IMR-90 (cell line): Measurements from ENCODE around the gene BIRC5. TPM values are rescaled to one million over a fixed set of nuclear protein-coding genes. Genes with fewer than 3 reads are reported as not detected.

Experiments used
- ATAC-seq: fragments of 200-7000 bp; cut with Tn5 transposase; 2 replicates; pipeline ENCODE4 v1.9.1; 2020; ENCODE audit warnings: low read depth, mild to moderate bottlenecking, moderate library complexity
- BruUV-seq: library from RNA; stranded (reverse); fragments of 400-500 nt; replicated peaks from 2 replicates; lab custom pipeline; 2021; lab: Mats Ljungman, UMichigan
- CTCF ChIA-PET: fragments of 300-600 bp; formaldehyde crosslinking; extraction: SDS; loops from one replicate; lab custom pipeline; 2021; ENCODE audit warnings: antibody characterized with exemption; lab: Yijun Ruan, JAX
- POLR2A ChIA-PET: fragments of 300-600 bp; sonication (Branson Sonifier 250); formaldehyde crosslinking; loops from one replicate; lab custom pipeline; 2022; ENCODE audit warnings: antibody characterized with exemption; ENCODE audit not compliant: unreplicated experiment; lab: Charles Lee
- DNase-seq: peaks from one replicate; pipeline ENCODE4 v3.0.0; 2013
- H2AFZ ChIP-seq: replicated peaks from 2 replicates; pipeline ENCODE3; 2013; ENCODE audit warnings: low read length, mild to moderate bottlenecking; ENCODE audit not compliant: poor library complexity
- H2AK5ac ChIP-seq: 2 replicates; pipeline ENCODE4 v1.6.1; 2013; ENCODE audit warnings: low read depth, low read length, inconsistent platforms
- H2AK9ac ChIP-seq: replicated peaks from 2 replicates; pipeline ENCODE3; 2013; ENCODE audit warnings: mild to moderate bottlenecking, low read depth, low read length, moderate library complexity; ENCODE audit not compliant: poor library complexity
- H2BK120ac ChIP-seq: 2 replicates; pipeline ENCODE4 v1.6.1; 2013; ENCODE audit warnings: low read depth, low read length, inconsistent platforms
- H2BK15ac ChIP-seq: 3 replicates; pipeline ENCODE4 v1.6.1; 2013; ENCODE audit warnings: low read depth, low read length, inconsistent platforms
- H2BK20ac ChIP-seq: 2 replicates; pipeline ENCODE4 v1.6.1; 2013; ENCODE audit warnings: low read depth, mild to moderate bottlenecking, inconsistent platforms, low read length, moderate library complexity
- H2BK5ac ChIP-seq: 2 replicates; pipeline ENCODE4 v1.6.1; 2013; ENCODE audit warnings: mild to moderate bottlenecking, low read depth, low read length, inconsistent platforms; ENCODE audit not compliant: poor library complexity, severe bottlenecking
- H3K14ac ChIP-seq: replicated peaks from 2 replicates; pipeline ENCODE4 v1.6.1; 2013; ENCODE audit warnings: low read depth, low read length, inconsistent platforms
- H3K18ac ChIP-seq: 2 replicates; pipeline ENCODE4 v1.6.1; 2013; ENCODE audit warnings: low read depth, low read length, control low read depth
- H3K23ac ChIP-seq: 2 replicates; pipeline ENCODE4 v1.6.1; 2013; ENCODE audit warnings: low read depth, low read length, inconsistent platforms
- H3K27ac ChIP-seq: 2 replicates; pipeline ENCODE4 v1.5.1; 2013; ENCODE audit warnings: mild to moderate bottlenecking, control low read depth, low read length; ENCODE audit not compliant: insufficient read depth
- H3K27me3 ChIP-seq: 2 replicates; pipeline ENCODE4 v1.6.1; 2013; ENCODE audit warnings: low read length; ENCODE audit not compliant: control insufficient read depth, insufficient read depth
- H3K36me3 ChIP-seq: 2 replicates; pipeline ENCODE4 v1.6.1; 2013; ENCODE audit warnings: low read length, mixed read lengths; ENCODE audit not compliant: control insufficient read depth, insufficient read depth
- H3K4ac ChIP-seq: 2 replicates; pipeline ENCODE4 v1.6.1; 2013; ENCODE audit warnings: low read depth, low read length, inconsistent platforms
- H3K4me1 ChIP-seq: 2 replicates; pipeline ENCODE4 v1.6.1; 2013; ENCODE audit warnings: low read length, mixed read lengths; ENCODE audit not compliant: control insufficient read depth, insufficient read depth
- H3K4me2 ChIP-seq: 2 replicates; pipeline ENCODE4 v1.6.1; 2013; ENCODE audit warnings: low read depth, mild to moderate bottlenecking, control low read depth, low read length, moderate library complexity
- H3K4me3 ChIP-seq: 2 replicates; pipeline ENCODE4 v1.5.1; 2013; ENCODE audit warnings: low read depth, mild to moderate bottlenecking, control low read depth, low read length, moderate library complexity; ENCODE audit not compliant: insufficient read depth
- H3K56ac ChIP-seq: 2 replicates; pipeline ENCODE4 v1.6.1; 2013; ENCODE audit warnings: low read length, inconsistent platforms; ENCODE audit not compliant: insufficient read depth; ENCODE audit errors: extremely low read depth
- H3K79me1 ChIP-seq, 2 experiments: 2 replicates each; pipeline ENCODE4 v1.6.1; 2013; ENCODE audit warnings: low read length in 2 of 2, inconsistent platforms in 1 of 2, low read depth in 1 of 2
- H3K9ac ChIP-seq: 2 replicates; pipeline ENCODE4 v1.6.1; 2013; ENCODE audit warnings: low read depth, low read length, control low read depth
- H3K9me1 ChIP-seq: 2 replicates; pipeline ENCODE4 v1.6.1; 2013; ENCODE audit warnings: low read length, inconsistent platforms; ENCODE audit not compliant: insufficient read depth
- H3K9me3 ChIP-seq: 2 replicates; pipeline ENCODE4 v1.6.1; 2013; ENCODE audit warnings: low read length; ENCODE audit not compliant: control insufficient read depth, insufficient read depth
- H4K20me1 ChIP-seq: 2 replicates; pipeline ENCODE4 v1.6.1; 2013; ENCODE audit warnings: low read length, inconsistent platforms; ENCODE audit not compliant: insufficient read depth
- H4K5ac ChIP-seq: 2 replicates; pipeline ENCODE4 v1.6.1; 2013; ENCODE audit warnings: mild to moderate bottlenecking, low read depth, low read length, control low read depth
- H4K8ac ChIP-seq, 2 experiments: 2 replicates each; pipeline ENCODE4 v1.6.1; 2013; ENCODE audit warnings: low read depth in 2 of 2, low read length in 2 of 2, control low read depth in 1 of 2, inconsistent platforms in 1 of 2
- H4K91ac ChIP-seq: 2 replicates; pipeline ENCODE4 v1.6.1; 2013; ENCODE audit warnings: low read depth, low read length, inconsistent platforms; ENCODE audit not compliant: insufficient read depth
- CEBPB ChIP-seq: IDR thresholded peaks from 2 replicates; pipeline ENCODE4 v1.6.1; 2012; ENCODE audit warnings: low read depth, low read length, improper control_type of control experiment
- ELK1 ChIP-seq: fragments of 150-350 bp; IDR thresholded peaks from 2 replicates; pipeline ENCODE4 v1.6.1; 2016; ENCODE audit warnings: low read depth, mild to moderate bottlenecking, low read length, moderate library complexity, borderline replicate concordance
- MAFK ChIP-seq: IDR thresholded peaks from 2 replicates; pipeline ENCODE4 v1.6.1; 2012; ENCODE audit warnings: low read depth, low read length, improper control_type of control experiment
- MAZ ChIP-seq: IDR thresholded peaks from 2 replicates; pipeline ENCODE4 v1.6.1; 2012; ENCODE audit warnings: low read depth, mild to moderate bottlenecking, low read length, improper control_type of control experiment, moderate library complexity, borderline replicate concordance
- MXI1 ChIP-seq: IDR thresholded peaks from 2 replicates; pipeline ENCODE4 v1.6.1; 2012; ENCODE audit warnings: low read depth, mild to moderate bottlenecking, low read length, moderate library complexity, borderline replicate concordance
- RFX5 ChIP-seq: IDR thresholded peaks from 2 replicates; pipeline ENCODE4 v1.8.0; 2012; ENCODE audit warnings: low read depth, mild to moderate bottlenecking, low read length, moderate library complexity
- SMC3 ChIP-seq: fragments of 150-350 bp; IDR thresholded peaks from 2 replicates; pipeline ENCODE4 v1.6.1; 2016; ENCODE audit warnings: low read depth, mild to moderate bottlenecking, antibody characterized with exemption, low read length, moderate library complexity
- WGBS, 2 experiments: methylation state at CpG; one replicate each; pipeline versions ENCODE4 v1.1.5 to v1.1.7; 2013; ENCODE audit warnings: missing lambda C conversion rate in 2 of 2; ENCODE audit not compliant: insufficient read length in 1 of 2; ENCODE audit errors: extremely low coverage in 2 of 2; 5-methylcytosine and 5-hydroxymethylcytosine counted together
- dilution Hi-C: fragments of 300-500 bp; cut with HindIII; formaldehyde crosslinking; loops from one replicate; pipeline ENCODE4 v1.14.3; 2018; ENCODE audit warnings: low sequenced_read_pairs; ENCODE audit not compliant: unreplicated experiment
- in situ Hi-C: fragments of 300-500 bp; cut with MboI; formaldehyde crosslinking; loops from 3 replicates; pipeline ENCODE4 v1.14.3; 2019; ENCODE audit warnings: low sequenced_read_pairs, inconsistent platforms, mixed read lengths
- intact Hi-C: fragments of 100-400 bp; cut with micrococcal nuclease; formaldehyde crosslinking; loops from 2 replicates; pipeline ENCODE4 v1.10.0; 2022
- polyA plus RNA-seq, 3 experiments: library from polyadenylated mRNA; depleted of rRNA; stranded (reverse); fragments of >200 nt; gene quantifications; 2 replicates each; pipeline ENCODE4 v1.2.3, GENCODE V29; 2012; ENCODE audit warnings: low replicate concordance in 1 of 3
- total RNA-seq: library from RNA; depleted of rRNA; stranded (reverse); fragments of >200 nt; gene quantifications from 2 replicates; pipeline ENCODE4 v1.2.3, GENCODE V29; 2012

Gene BIRC5
- total and polyA plus RNA-seq, 2 of the 4 experiments (the other 2 are of a cell fraction) = 16.6 to 52.7 TPM

DNA sequence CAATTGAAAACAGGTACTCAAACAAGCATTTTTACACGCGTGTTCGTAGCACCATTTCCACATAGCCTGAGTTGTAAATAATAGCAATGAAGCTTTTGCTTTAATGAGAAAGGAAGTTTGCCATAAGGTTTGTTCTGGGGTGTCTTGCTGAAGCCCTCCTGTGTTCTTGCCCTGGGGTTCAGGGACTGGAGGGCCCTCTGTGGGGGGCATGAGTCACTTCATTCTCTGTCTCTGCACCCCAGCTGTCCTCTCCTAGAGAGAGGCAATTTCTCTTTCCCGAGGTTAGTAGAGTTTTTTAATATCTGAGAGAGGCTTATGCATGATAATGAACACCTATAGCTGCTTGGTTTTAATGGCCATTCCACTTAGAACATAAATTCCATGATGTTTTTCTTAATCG lies 17.3 kb upstream of the BIRC5 start (continued):
- TF ChIP-seq MXI1 = no peak
- no peak for TF ChIP-seq MAFK
- no peak for TF ChIP-seq SMC3

DNA sequence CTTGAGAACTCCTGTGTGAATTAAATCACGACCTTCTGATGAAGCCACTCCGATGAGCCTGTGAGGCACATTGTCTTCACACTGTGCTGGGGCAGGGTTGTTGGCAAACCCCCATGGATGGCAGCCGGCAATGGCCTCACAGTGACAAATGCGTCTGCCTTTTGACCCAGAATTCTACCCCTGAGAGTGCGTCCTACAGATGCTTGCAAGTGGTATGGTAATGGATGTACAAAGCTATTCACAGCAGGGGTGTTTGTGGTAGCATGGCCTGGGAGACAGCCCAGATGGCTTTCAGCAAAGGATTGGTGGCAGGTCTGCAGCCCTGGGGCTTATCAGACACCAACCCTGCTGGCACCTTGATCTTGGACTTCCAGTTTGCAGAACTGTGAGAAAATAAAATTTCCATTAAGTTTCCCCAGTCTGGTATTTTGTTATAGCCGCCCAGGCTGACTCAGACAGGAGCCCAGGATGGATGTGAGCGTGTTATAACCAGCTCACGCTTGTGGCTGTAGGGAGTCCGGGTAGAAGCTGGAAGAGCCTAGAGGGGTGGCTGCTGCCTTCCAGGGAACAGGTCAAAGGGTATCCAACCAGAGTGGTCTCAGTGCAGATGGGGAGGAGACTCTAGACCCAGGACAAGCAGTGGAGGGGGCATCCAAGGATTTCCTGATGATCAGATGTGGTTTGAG lies 16.8 kb upstream of the BIRC5 start:
- no peak overlapping the region for H3K18ac ChIP-seq
- H4K5ac ChIP-seq = no peak overlapping the region
- no peak for ATAC-seq
- no peaks in the 10 kb centered on the region for H3K9me3 ChIP-seq
- H2BK15ac ChIP-seq = no peak overlapping the region
- no peaks in the 10 kb centered on the region for H4K20me1 ChIP-seq
- in situ Hi-C loops (no loop called here), intact Hi-C loops (no loop called here), dilution Hi-C loops (no loop called here)
- 75% methylated on average over 5 of the region's 9 CpGs; no CpG with 5 or more reads in 1 of the 2 experiments for WGBS, 2 experiments
- no peak overlapping the region for H3K9ac ChIP-seq
- H3K4ac ChIP-seq = no peak overlapping the region
- no peak overlapping the region for H2AK5ac ChIP-seq
- H2AK9ac ChIP-seq = no peak overlapping the region
- no peak overlapping the region for H4K8ac ChIP-seq
- H3K4me2 ChIP-seq = no peak overlapping the region
- H2AFZ ChIP-seq = no peak overlapping the region
- H2BK20ac ChIP-seq = no peak overlapping the region
- CTCF ChIA-PET = no interaction called here
- no peak overlapping the region for H3K4me3 ChIP-seq
- H3K27me3 ChIP-seq = no peaks in the 10 kb centered on the region
- H3K56ac ChIP-seq = no peak overlapping the region
- H3K23ac ChIP-seq = no peak overlapping the region
- H2BK120ac ChIP-seq = no peak overlapping the region
- POLR2A ChIA-PET = no interaction called here
- H4K91ac ChIP-seq = no peak overlapping the region
- peaks cover 7% of the 10 kb centered on the region for H3K36me3 ChIP-seq
- H3K79me1 ChIP-seq = peaks cover 0 to 3% of the 10 kb centered on the region in 2 experiments; a peak in 1 of 4 replicates
- no peak for TF ChIP-seq RFX5
- TF ChIP-seq CEBPB = no peak
- TF ChIP-seq ELK1 = no peak
- TF ChIP-seq MAZ = no peak
- H3K9me1 ChIP-seq = peaks cover 7% of the 10 kb centered on the region
- no peaks in the 10 kb centered on the region for H3K4me1 ChIP-seq
- no peak overlapping the region for H3K14ac ChIP-seq
- TSS peak; percentile 49 for BruUV-seq
- H2BK5ac ChIP-seq = no peak overlapping the region
- no peak overlapping the region for H3K27ac ChIP-seq
- DNase-seq = no peak
